Stimulated activated CD8-positive, alpha-beta memory T cell treated with anti-CD3 and anti-CD28 coated beads, Interleukin-12 subunit alpha, Interleukin-12 subunit beta, amount 100 ng/mL, for 1 hour (primary cell): ENCODE measurements around the gene CEACAM18.
A peak's percentile ranks its signal among the peaks of the same experiment; 100 is the strongest.
"Not testable (repeated sequence)": the region's sequence is repeated elsewhere in the genome, so short reads cannot be mapped to it uniquely, and the experiment has no call there.

Source experiments
- DNase-seq: peaks from one replicate; pipeline ENCODE4 v3.0.0-alpha.2; 2020; ENCODE audit warnings: low read depth

Gene CEACAM18

DNA sequence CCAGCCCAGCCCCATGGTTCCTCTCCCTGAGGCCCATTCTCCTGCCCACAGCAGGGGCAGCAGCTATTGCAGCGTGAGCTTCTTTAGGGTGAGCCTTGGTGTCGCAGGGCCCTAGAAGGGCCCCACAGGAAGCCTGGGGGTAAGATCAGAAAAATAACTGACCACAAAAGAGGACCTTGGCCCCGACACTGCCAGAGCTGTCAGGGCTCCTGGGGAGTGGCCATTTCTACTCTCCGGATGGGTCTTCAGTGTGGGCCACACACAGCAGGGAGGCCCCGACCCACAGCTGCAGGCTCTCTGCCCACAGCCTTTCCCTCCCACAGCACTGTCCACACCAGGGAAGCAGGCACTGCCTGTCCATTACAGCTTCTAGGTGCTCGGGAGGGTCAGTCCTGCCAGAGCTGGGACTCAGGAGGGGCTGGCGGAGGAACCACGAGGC lies 16.6 kb upstream of the CEACAM18 start:
- no peak for DNase-seq

DNA sequence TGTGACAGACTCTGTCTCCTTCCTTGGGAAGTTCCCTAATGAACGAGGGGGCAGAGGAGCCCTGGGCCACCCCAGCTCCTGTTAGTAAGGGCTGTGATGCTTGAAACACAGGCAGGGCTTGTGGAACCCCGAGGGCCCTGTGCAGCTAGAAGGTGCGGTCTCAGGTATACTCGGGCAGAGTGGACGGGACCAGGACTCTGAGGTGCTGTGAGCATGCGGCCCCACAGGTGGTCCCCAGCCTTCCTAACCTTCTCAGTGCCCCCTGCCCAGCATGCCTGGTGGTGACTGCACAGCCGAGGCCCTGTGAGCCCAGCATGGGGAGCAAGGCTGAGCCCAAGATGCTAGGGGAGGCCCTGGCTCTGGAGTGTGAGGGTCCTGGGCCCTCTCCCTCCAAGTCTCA lies 16.1 kb upstream of the CEACAM18 start:
- DNase-seq, result no peak

DNA sequence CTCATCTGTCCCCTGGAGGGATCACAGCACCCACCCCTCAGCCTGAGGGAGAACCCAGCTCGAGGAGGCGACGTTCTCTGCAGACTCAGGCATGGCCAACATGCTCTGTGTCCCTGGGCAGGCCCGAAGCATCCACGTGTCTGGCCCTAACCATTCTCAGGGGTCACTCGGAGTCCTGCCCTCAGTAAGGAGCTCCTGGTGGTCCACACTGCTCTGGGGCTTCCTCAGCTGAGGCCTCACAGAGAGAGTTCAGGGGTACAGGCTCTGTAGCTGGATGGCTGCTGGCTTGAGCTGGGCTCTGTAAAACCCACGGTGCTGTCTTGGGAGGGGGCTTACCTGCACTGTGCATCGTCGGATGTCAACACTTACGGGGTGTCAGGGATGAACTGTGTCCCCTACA lies 15.7 kb upstream of the CEACAM18 start:
- no peak for DNase-seq

DNA sequence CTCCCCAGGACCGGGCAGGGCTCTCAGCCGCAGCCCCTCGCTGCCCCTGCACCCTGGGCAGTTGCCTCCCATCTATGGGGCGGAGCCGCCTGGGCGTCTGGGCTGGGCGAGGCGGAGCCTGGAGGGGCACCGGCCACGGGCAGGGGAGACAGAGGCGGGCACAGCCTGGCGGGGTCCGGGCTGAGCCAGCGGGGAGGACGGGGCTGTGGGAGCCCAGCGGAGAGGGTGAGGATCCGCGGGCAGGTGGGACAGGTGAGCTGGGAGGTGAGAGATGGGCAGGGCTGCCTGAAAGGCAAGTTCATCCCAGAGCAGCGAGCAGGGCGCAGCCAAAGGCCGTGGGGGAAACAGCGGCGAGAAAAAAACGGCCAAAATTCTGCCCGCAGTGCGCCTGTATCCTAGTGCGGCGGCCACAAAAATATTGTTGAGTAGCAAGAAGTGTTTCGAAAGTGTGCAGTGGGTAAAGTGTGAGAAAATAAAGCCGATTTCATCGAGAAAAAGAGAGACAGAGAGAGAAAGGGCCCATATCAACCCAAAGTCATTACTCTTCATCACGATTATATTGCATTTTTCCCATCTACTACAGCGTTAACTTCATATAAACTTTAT lies 14.3 kb upstream of the CEACAM18 start:
- not testable (repeated sequence) for DNase-seq

DNA sequence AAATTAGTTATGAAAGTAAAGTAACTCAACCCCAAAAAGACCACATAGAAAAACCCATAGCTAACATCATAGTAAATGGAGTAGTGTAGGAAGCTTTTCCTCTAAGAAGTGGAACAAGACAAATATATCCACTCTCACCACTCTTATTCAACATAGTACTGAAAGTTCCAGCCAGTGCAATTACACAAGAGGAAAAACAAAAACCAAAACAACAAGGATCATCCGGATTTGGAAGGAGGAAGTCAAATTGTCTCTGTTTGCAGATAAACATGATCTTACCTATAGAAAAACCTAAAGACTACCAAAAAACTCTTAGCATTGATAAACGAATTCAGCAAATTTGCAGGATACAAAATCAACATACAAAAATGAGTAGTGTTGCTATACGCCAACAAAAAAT lies 11.6 kb upstream of the CEACAM18 start:
- no peak for DNase-seq

DNA sequence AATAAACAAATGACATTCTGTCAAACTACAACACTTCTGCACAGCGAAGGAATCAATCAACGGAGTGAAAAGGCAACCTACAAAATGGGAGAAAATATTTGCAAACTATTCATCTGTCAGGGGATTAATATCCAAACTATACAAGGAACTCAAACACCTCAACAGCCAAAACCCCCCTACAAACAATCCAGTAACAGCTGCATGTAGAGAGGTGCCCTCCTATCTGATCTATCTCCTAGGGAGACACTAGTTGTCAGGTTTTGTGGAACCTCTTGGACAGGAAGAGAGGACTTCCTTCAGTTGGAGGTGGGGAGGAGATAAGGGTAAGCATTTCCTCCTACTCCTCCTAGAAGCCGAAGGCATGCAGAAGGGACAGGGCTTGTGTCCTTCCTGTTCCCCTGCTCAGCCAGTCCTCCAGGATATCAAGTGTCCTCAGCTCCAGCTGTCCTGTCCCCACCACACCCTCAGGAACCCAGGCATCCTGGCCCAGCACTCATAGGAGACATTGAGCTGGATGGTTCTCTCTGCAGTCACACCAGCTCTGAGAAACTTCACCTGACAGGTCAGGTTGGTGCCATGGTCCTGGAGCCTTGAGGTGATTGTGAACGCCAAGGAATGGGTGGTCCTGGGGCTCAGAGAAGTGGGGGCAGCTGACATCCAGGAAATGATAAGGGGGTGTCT lies 10.3 kb upstream of the CEACAM18 start:
- no peak for DNase-seq

DNA sequence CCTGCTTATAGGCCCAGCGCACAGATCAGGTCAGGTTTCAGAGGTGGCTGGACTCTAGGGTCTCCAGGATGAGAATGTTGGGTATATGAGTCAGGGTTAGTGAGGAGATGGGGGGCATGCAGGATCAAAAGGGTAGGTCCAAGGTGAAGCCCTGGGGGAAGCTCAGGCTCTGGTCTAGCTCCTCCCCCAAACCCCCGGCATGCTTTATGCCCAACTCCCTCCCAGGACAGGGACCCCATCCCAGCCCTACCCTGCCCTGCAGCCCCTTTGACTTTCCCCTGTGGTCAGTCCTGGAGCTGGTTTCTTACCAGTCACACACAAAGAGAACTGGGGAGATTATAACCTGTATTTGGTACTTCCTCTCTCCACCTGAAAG lies 9.8 kb upstream of the CEACAM18 start:
- DNase-seq, result no peak

DNA sequence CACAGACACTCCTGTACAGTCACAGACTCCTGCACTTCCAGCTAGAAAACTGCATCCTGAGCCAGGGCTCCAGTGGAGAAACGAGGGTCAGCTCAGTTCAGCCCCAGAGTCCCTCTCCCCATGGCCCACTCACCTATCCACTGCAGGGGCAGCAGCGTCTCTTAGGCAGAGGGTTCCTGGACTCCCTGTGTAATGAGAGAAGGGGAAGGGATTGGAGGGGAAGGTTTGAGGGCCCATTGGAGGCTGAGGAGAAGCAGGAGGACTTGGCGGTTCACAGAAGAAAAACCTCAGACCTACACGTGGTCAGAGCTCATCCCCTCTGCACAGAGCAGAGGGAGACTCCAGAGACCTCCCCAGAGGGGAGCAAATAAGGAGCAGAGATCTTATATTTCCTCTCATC lies 9.2 kb upstream of the CEACAM18 start:
- DNase-seq, result no peak

DNA sequence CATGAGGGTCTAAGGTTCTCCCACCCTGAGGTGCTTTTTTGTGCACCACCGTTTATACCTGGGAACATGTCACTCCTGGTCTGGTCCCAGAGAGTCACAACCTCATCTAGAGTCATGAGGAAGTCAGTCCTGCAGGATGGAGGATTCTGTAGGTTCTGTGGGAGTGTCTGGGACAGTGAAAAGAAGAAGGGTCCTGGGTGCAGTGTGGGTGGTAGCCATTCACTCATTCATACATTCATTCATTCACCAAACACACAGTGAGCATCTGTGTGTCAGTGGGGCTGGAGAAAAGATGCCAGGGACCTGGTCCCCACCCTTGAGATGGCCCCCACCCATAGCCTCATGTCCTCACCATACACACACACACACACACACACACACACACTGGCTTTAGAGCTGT lies 8.7 kb upstream of the CEACAM18 start:
- no peak for DNase-seq

DNA sequence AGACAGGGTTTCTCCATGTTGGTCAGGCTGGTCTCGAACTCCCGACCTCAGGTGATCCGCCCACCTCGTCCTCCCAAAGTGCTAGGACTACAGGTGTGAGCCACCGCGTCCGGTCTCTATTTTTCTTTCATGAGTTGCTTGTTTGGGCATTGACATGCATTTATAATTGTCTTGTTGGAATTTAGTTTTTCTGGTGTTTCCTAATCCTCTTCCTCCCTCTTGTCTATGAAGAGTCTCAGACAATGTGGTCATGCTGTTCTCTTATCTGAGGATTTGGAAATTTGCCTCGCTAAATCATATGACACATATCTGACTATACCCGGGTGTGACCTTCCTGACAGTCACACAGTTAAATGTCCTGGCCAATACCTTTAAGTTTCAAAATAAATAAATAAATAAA lies 7.4 kb upstream of the CEACAM18 start:
- no peak for DNase-seq

DNA sequence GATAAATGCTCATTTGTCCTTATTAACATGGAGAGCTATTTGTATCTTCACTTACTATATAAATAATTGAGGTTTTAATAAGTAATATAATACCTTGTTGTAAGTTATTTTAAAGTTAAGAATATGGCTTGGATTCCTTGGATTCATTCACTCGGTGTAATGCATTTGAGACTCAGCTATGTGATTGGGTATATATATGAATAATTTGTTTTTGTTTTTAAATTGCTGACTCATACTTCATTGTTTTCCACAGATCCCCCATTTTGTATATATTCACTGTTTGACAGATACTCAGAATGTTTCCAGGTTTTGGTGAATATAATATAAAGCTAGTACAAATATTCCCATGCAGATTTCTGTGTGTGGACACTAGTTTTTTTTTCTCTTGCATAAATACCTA lies 6.8 kb upstream of the CEACAM18 start:
- no peak for DNase-seq

DNA sequence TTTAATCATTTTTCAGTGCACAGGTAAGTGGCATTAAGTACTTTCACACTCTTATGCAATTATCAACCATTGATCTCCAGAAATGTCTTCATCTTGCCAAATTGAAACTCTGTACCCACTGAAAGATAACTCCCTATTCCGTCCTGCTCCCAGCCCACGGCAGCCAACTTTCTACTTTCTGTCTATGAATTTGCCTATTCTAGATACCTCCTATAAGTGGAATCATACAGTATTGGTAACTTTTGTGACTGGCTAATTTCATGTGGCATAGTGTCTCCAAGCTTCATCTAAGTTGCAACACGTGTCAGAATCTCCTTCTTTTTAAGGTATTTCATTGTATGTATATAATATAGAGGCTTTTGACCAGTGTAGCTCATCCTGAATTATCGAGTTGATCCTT lies 5.7 kb upstream of the CEACAM18 start:
- DNase-seq, result no peak

DNA sequence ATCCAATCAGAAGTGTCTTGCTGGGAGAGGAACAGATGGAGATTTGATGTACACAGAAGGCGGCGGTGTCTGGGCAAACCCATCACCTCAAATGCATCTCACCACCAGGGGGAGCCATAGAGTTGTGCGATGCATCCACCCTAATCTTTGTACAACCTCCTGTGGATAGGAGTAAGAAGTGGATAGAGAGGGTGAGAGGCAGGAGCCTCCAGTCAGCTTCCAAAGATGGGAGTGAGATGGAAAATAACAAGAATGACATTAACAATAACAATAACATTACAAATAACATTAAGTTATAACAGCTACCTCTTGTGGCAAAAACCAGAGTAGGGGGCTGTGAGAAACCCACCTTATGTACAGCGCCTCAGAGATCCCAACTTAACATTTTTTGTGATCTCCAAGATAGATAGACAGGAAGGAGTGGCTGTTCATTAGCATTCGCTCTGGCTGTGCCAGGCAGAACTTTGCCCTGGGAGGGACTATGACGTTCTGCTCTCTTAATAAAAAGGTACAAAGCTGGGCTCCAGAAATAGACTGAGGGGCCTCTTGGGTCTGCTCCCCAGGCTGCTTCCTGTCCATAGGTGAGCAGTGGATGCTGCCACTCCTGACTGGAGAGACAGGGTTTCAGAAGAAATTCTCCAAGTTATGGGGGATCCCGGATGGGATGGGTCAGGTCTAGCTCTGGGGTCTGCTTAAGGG lies 5.2 kb upstream of the CEACAM18 start:
- peak; percentile 83 for DNase-seq

DNA sequence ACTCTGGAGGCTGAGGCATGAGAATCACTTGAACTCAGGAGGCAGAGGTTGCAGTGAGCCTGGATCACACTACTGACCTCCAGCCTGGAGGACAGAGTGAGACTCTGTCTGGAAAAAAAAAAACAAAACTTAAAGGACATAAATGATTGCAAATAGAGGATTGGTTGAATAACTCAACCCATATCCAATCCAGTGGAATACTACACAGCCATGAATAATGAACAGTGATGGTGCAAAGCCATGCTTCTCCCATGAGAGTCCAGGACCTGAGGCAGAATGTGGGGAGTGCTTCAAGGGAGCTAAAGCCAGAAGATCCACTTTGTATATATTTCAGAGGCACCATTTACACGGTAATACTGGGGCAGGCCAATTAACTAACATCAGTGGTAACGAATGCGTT lies 2.2 kb upstream of the CEACAM18 start:
- no peak for DNase-seq

DNA sequence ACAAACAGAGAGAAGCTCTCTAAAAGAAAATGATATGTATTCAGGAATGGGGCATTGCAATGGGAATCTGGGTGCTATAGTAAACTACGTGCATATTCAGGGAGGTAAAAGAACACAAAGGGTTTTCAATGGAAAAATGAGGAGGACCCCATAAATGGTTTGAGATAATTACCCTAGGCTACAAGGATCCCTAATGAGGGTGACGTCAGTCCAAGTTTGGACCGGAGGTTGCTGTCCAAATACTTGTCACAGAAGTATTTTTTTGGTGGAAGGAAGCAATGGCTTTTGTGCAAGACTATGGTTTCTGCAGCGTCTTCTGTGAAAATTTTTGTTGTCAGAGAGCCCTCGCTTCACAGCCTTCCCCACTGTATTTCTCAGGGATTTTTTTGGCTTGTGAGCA lies 995 bp upstream of the CEACAM18 start:
- DNase-seq, result no peak

DNA sequence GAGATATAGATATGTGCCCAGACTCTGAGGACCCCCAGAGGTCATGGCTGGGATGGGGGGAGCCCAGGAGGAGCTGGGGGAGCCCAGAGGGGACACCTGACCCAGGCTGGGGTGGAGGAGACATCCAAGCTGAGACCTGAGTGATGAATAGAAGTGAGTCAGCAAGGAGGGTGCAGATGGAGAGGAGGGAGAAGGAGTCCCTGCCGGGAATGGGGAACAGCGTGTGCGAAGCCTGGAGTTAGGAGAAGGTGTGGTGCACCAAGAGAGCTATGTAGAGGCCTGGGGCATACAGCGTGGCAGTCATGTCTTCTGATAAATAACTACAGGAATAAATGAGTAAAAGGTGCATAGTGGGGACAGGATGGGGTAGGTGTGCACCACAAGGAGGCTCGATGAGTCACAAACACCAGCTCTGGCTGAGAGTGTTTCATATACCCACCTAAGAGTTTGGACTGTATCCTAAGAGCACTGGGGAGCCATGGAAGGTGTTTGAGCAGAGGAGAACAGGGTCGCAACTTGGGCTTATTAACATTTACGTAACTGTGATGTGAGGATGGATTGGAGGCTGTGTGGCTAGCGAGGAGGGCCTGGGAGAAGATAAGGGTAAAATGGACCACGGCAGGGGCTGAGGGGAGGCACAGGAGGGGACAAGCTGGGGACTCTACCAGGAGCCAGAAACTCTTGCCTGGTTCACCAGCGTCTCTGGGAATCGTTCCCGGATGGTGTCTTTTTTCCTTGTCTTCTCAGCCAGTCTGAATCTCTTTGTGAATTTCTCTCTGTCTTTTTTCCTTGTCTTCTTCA lies 1.4 kb downstream of the CEACAM18 start:
- no peak for DNase-seq

DNA sequence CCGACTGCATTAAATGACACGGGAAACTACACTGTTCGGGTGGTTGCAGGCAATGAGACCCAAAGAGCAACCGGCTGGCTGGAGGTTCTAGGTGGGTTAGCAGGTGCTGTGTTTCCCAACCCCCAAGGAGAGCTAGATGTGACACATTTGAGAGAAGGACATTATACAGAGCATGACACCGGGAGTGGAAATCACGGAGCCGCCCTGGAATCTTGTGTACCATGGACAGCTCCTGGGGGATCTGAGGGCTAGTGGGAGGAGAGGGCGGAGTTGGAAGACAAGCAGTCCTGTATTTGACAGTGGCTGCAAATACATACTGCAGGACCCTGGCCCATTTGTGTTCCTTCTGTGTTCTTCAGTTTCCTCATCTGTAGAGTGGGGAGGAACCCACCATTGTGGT lies 2.3 kb downstream of the CEACAM18 start:
- DNase-seq, result no peak

DNA sequence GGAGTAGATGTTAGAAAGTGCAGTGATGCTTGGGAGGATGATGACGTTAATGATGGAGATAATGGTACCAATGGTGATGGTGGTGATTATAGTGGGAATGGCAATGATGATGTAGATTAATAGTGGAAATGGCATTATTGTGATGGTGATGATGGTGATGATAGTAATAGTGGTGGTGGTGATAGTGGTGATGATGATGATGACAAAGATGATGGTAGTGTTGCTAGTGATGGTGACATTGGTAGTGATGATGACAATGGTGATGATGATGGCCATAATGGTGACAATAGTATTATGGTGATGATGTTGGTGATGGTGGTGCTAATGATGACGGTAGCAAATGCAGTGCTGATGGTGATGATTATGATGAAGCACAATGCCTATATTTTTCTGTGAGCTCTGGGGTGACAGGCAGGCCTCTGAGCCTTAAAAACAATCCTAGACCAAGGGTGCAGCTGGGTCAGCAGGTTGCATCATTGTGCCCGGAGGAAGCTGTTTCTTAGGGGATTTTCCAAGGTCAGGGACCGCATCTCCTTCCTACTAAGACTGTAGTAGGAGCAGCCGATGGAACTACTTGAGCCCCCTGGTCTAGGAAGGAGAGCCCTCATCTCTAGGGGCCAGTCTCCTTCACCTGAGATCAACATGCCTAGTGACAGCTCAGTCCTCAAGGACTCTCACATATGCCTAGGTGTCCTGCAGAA lies 7.8 kb downstream of the CEACAM18 start:
- no peak for DNase-seq

DNA sequence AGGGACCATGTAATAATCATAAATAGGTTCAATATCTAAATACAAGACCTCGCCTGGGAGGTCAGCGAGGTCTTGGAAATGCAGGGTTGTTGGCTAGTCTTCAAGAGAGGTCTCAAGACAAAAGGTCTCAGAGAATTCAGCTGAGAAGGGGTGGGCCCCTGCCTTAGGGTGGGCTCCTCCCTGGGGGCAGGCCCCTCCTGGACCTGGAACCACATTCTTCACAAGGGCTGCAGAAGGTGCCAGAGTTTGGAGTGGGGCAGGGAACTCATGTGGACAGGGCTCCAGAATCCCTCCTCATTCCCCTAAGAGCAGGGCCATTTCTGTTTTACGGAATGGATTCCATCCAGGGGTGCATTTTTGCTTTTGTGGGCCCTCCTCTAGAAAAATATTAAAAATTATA lies 10.2 kb downstream of the CEACAM18 start:
- DNase-seq, result no peak

DNA sequence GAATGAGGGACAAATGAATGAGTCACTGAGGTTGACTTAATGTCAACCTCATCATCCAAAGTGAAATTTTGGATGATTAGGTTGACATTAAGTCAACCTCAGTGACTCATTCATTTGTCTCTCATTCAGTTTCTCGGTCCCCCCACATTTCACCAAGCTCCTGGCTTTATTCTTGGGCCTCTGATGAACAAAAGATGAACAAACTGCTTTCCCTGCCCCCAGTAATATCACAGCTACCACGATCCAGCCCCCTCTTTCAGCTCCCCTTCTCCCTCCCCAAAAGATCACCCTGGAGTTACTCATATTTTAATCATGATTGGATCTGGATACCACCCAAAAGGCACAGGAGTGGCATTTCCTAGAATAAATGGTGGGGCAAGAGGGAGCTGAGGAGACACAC lies 10.8 kb downstream of the CEACAM18 start:
- no peak for DNase-seq

DNA sequence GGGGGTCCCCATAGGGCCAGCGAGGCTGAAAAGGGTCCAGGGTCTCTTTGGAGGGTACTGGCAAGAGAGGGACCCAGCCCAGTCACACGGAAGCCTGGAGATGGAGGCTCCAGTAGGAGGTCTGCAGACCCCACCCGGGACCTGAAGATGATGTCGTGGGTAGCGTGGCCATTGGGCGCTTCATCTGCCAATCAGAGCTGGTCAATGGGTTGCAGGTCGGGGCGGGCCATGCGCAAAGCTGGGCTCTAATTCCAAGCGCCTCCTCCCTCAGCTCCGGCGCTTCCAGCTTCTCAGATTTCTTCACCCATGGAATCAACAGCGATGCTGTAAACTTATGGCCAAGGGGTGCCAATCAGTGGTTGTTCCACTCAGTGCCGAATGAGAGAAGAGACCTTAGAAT lies 12.3 kb downstream of the CEACAM18 start:
- DNase-seq, result no peak

DNA sequence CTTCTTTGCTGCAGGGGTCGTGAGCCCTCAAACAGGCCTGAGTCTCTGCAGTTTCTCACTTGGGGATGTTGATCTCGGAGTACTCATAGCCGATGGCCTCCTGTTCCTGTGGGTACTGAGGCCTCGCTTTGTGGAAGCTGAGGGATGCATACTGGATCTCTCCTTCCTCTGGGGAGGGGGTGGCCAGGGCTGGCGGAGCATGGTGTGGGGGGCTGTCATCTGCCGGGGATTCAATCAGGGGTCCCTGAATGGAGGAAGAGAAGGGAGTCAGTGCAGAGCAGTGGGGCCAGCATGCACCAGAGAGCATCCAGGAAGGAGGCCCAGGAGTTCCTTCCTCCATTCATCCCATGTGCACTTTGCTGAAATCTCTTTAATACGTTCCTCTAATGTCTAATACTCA lies 13.2 kb downstream of the CEACAM18 start:
- DNase-seq, result no peak
